ENCODE measurements around the gene TTF1.

Gene TTF1

GRCh38 chr9:132426639-132427414 is 20.2 kb upstream of the TTF1 start:
- no peak for DNase-seq (ENCODE audit: low read depth)
- TF ChIP-seq CTCF (IDR thresholded peaks at IDR 0.05; ENCODE audit: low read depth, low read length, missing control alignments): no peak
- no peak overlapping the region for H3K4me3 ChIP-seq (ENCODE audit: low read depth, low read length)

- DNase-seq (ENCODE audit: low read depth): no peak
- no peak for TF ChIP-seq CTCF (IDR thresholded peaks at IDR 0.05; ENCODE audit: low read depth, low read length, missing control alignments)
- H3K4me3 ChIP-seq (ENCODE audit: low read depth, low read length): no peak overlapping the region
Measured at GRCh38 chr9:132425675-132426062, 19.0 kb upstream of the TTF1 start.

GRCh38 chr9:132424857-132425674 is 18.4 kb upstream of the TTF1 start:
- H3K4me3 ChIP-seq (ENCODE audit: low read depth, low read length): no peak overlapping the region
- no peak for TF ChIP-seq CTCF (IDR thresholded peaks at IDR 0.05; ENCODE audit: low read depth, low read length, missing control alignments)
- no peak for DNase-seq (ENCODE audit: low read depth)

DNA sequence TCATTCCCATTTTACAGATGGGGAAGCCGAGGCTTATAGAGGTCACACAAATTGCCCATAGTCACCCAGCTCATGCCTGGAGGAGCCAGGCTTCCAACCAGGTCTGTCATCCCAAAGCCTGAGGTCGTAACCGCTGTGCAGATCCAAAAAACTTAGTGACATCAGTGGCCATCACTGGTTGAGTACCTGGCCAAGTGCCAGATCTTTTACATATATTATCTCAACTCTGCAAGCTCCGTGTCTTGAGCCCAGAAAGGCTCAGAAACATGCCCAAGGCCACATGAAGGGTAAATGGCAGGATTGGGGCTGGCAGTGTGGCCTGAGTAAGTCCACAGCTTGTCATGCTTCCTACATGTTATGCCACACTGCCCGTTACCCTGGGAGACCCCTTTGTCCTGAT is 16.9 kb upstream of the TTF1 start:
- no peak for DNase-seq (ENCODE audit: low read depth)
- no peak overlapping the region for H3K4me3 ChIP-seq (ENCODE audit: low read depth, low read length)
- TF ChIP-seq CTCF (IDR thresholded peaks at IDR 0.05; ENCODE audit: low read depth, low read length, missing control alignments): no peak

DNA sequence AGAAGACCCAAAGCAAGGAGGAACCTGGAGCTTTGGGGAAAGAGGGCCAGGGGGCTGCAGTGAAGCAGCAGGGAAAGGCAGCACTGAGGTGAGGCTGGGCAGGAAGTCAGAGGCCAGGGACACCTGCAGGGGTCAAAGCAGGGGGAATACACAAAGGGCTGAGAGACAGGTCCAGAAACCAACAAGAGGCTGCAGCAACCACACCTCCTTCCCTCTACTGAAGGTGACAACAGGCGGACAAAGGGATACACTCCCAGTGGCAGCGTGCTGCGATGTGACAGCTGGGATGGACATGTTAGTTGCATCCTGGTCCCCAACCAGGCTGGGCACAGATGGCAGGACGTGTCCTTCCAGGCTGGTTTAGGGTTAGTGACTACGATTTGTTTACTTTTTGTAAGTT is 15.9 kb upstream of the TTF1 start:
- no peak for TF ChIP-seq CTCF (IDR thresholded peaks at IDR 0.05; ENCODE audit: low read depth, low read length, missing control alignments)
- DNase-seq (ENCODE audit: low read depth): no peak

DNA sequence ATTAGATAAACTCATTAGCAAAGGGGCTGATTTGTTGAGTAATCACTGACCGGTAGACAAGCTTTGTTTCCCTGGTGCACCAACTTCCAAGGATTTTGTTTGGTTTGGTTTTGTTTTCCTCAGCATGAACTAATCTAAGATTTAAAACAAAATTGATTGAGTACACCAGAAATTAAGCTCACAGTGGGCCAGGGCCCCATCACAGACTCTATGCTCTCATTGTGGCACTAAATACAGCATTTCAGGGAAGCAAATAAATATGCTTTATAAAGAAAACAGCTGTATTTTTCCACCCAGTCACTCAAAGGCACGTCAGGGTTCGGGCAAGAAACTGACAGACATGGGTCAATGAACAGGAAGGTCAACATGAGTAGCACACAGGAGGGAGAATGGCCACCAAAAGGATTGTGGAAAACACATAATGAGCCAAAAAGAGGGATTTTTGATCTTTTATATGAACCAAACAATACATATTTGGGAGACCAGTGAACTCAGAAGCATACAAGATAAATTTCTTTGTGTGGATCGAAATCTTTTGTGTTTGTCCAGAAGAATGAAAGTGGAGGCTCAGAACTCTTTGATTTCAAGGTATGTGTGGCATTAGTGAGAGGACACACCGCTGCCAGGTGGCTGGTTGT is 12.2 kb upstream of the TTF1 start:
- H3K4me3 ChIP-seq (ENCODE audit: low read depth, low read length): no peak overlapping the region
- no peak for DNase-seq (ENCODE audit: low read depth)
- TF ChIP-seq CTCF (IDR thresholded peaks at IDR 0.05; ENCODE audit: low read depth, low read length, missing control alignments): no peak

More for the DNA sequence above, 15.9 kb upstream of the TTF1 start:
- no peak overlapping the region for H3K4me3 ChIP-seq (ENCODE audit: low read depth, low read length)
